Bronchial epithelial cell (primary cell): Measurements from ENCODE around the gene DMXL1. TPM values are rescaled to one million over a fixed set of nuclear protein-coding genes. Genes with fewer than 3 reads are reported as not detected.
"Not testable (repeated sequence)": the region's sequence is repeated elsewhere in the genome, so short reads cannot be mapped to it uniquely, and the experiment has no call there.

Source experiments
- DNase-seq: peaks from one replicate; pipeline ENCODE4 v3.0.0-alpha.2; 2010; ENCODE audit warnings: low read depth
- FAIRE-seq: peaks from 2 replicates; lab custom pipeline; 2011; peaks lifted over from hg19 to GRCh38; lab: Jason Lieb, UNC
- H3K27me3 ChIP-seq: 2 replicates; pipeline ENCODE4 v1.5.1; 2011; ENCODE audit warnings: low read length; ENCODE audit not compliant: control insufficient read depth, insufficient read depth
- H3K36me3 ChIP-seq: 2 replicates; pipeline ENCODE4 v1.5.1; 2011; ENCODE audit warnings: low read length; ENCODE audit not compliant: control insufficient read depth, insufficient read depth
- H3K4me3 ChIP-seq: 2 replicates; pipeline ENCODE4 v1.5.1; 2011; ENCODE audit warnings: mild to moderate bottlenecking, low read depth, low read length, control low read depth
- CTCF ChIP-seq: IDR thresholded peaks from 2 replicates; pipeline ENCODE4 v1.5.1; 2011; ENCODE audit warnings: mild to moderate bottlenecking, moderate library complexity, low read length, control low read depth, inconsistent platforms; ENCODE audit not compliant: insufficient read depth, severe bottlenecking
- total RNA-seq: library from RNA; depleted of rRNA; stranded (reverse); fragments of >200 nt; gene quantifications from 2 replicates; pipeline ENCODE4 v1.2.1, GENCODE V29; 2014

The DMXL1 gene
- total RNA-seq, 1 donor from 2014 or later: 32.1 TPM

GRCh38 chr5:119118000-119118399 is 47.1 kb downstream of the DMXL1 start:
- no peak for TF ChIP-seq CTCF
- FAIRE-seq (no peak), DNase-seq (no peak)
- no peaks in the 10 kb centered on the region for H3K36me3 ChIP-seq
- H3K27me3 ChIP-seq: no peaks in the 10 kb centered on the region
- H3K4me3 ChIP-seq: no peak overlapping the region

GRCh38 chr5:119120893-119121292 is 50.0 kb downstream of the DMXL1 start:
- no peak for TF ChIP-seq CTCF
- FAIRE-seq: no peak
- DNase-seq: no peak
- H3K36me3 ChIP-seq: no peaks in the 10 kb centered on the region
- no peak overlapping the region for H3K4me3 ChIP-seq
- no peaks in the 10 kb centered on the region for H3K27me3 ChIP-seq

- not testable (repeated sequence) for H3K4me3 ChIP-seq, FAIRE-seq, H3K36me3 ChIP-seq, H3K27me3 ChIP-seq, DNase-seq
These were observed 51.6 kb downstream of the DMXL1 start for GRCh38 chr5:119122474-119122873.

- no peak for TF ChIP-seq CTCF
- FAIRE-seq (no peak), DNase-seq (no peak)
- H3K27me3 ChIP-seq: no peaks in the 10 kb centered on the region
- no peak overlapping the region for H3K4me3 ChIP-seq
- H3K36me3 ChIP-seq: no peaks in the 10 kb centered on the region
These were observed 52.4 kb downstream of the DMXL1 start for GRCh38 chr5:119123280-119123679.

- DNase-seq (no peak), FAIRE-seq (no peak)
- no peak for TF ChIP-seq CTCF
- no peaks in the 10 kb centered on the region for H3K27me3 ChIP-seq
- H3K36me3 ChIP-seq: no peaks in the 10 kb centered on the region
- no peak overlapping the region for H3K4me3 ChIP-seq
These were observed 58.9 kb downstream of the DMXL1 start for GRCh38 chr5:119129770-119130169.

GRCh38 chr5:119131530-119132304 is 60.8 kb downstream of the DMXL1 start:
- Histone ChIP-seq H3K4me3 (no peak overlapping the region), H3K27me3 (no peaks in the 10 kb centered on the region), H3K36me3 (peaks cover 2% of the 10 kb centered on the region)
- DNase-seq (no peak), FAIRE-seq (no peak)
- no peak for TF ChIP-seq CTCF

GRCh38 chr5:119135743-119136142 is 64.9 kb downstream of the DMXL1 start:
- H3K27me3 ChIP-seq, H3K4me3 ChIP-seq, DNase-seq: not testable (repeated sequence)

More at GRCh38 chr5:119135743-119136142, 64.9 kb downstream of the DMXL1 start:
- H3K36me3 ChIP-seq, FAIRE-seq: not testable (repeated sequence)
